ENCODE measurements around the gene NOC4L. TPM values are rescaled to one million over a fixed set of nuclear protein-coding genes. Genes with fewer than 3 reads are reported as not detected.

The NOC4L gene
- 38.9 to 61.5 TPM (median 59.1 TPM) in 5 replicates for total RNA-seq (2022; extraction: Qiagen RNA extraction; ENCODE audit: low read depth)

DNA sequence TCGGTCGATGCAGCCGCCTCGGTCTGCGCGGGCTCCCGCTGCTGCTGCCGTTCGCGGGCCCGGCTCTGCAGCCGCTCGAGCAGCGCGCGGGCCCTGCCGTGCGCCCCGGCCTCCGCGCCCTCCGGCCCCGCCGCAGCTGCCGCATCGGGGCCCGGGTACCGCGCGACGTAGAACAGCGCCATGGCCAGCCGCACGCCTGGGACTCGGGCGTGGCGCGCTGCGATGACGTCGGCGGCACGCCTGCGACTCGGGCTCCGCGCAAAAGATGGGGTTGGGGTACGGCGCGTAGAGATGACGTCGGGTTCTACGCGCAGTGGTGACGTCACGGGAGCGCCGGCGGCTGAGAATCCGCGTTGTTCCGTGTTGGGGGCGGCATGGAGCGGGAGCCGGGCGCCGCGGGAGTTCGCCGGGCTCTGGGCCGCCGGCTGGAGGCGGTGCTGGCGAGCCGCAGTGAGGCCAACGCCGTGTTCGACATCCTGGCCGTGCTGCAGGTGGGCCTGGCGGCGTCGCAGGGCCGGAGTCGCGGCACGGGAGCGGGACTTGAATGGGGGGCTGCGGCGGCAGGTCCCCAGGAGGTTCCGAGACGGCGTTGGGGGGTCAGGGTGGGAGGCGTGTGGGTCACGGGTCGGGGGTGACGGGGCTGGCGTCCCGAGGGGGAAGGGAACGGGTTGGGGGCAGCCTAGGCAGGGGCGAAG lies at the start of gene NOC4L, which contains the start of gene DDX51:
Gene NOC4L, plus strand, starts transcription at position 343 of the 695 bp plus-strand sequence. Its CDS starts 32 bp downstream, at position 375.
Gene DDX51, minus strand, starts transcription at position 205 of the 695 bp plus-strand sequence. Its CDS starts 23 bp downstream, at position 182.

Other genes with a start within 250 kb of the NOC4L start
- gene ULK1, start 249.8 kb upstream of the NOC4L start, total RNA-seq (2022; extraction: Qiagen RNA extraction; ENCODE audit: low read depth), result 31.1 to 53.4 TPM (median 40.8 TPM) in 5 replicates
- 53.0 to 86.4 TPM (median 84.4 TPM) in 5 replicates for gene PUS1, start 215.2 kb upstream of the NOC4L start, total RNA-seq (2022; extraction: Qiagen RNA extraction; ENCODE audit: low read depth)
- 22.9 to 27.6 TPM (median 24.2 TPM) in 5 replicates for gene EP400, start 194.5 kb upstream of the NOC4L start, total RNA-seq (2022; extraction: Qiagen RNA extraction; ENCODE audit: low read depth)
- gene DDX51, start 138 bp upstream of the NOC4L start, total RNA-seq (2022; extraction: Qiagen RNA extraction; ENCODE audit: low read depth), result 23.5 to 32.3 TPM (median 29.3 TPM) in 5 replicates
- gene GALNT9, start 185.1 kb downstream of the NOC4L start, total RNA-seq (2022; extraction: Qiagen RNA extraction; ENCODE audit: low read depth), result 3.6 to 8.2 TPM (median 7.1 TPM) in 5 replicates

Data from A549 treated with CpdA at 1 μM for 4 hours (cell line).